Peyer's patch (tissue), 4 donors: ENCODE results near the gene NTPCR. TPM values are rescaled to one million over a fixed set of nuclear protein-coding genes. Genes with fewer than 3 reads are reported as not detected.

Experiments used
- DNase-seq, 3 donors: peaks; one replicate each; pipeline ENCODE4 v3.0.0-alpha.2; 2017 to 2019
- H3K27ac ChIP-seq, 4 donors: fragments of 200-600 bp; sonication (generic); one replicate each; pipeline ENCODE4 v1.5.1; 2016 to 2019
- H3K27me3 ChIP-seq, 2 donors: fragments of 200-600 bp; sonication (generic); one replicate each; pipeline ENCODE4 v1.5.1; 2019
- H3K36me3 ChIP-seq, 3 donors: fragments of 200-600 bp; sonication (generic); one replicate each; pipeline ENCODE4 v1.5.1; 2016 to 2019
- H3K4me1 ChIP-seq, 4 donors: fragments of 200-600 bp; sonication (generic); one replicate each; pipeline ENCODE4 v1.5.1; 2016 to 2019
- H3K4me3 ChIP-seq, 4 donors: fragments of 200-600 bp; sonication (generic); 1 replicate in 3 of 4; 2 replicates in 1 of 4; pipeline ENCODE4 v1.5.1; 2016 to 2019; ENCODE audit warnings: mild to moderate bottlenecking in 1 of 4
- H3K9me3 ChIP-seq, 4 donors: fragments of 200-600 bp; sonication (generic); one replicate each; pipeline ENCODE4 v1.5.1; 2016 to 2019; ENCODE audit warnings: mild to moderate bottlenecking in 1 of 4
- CTCF ChIP-seq, 6 experiments: fragments of 450-650 bp in 4 of 6; fragments of 200-600 bp in 2 of 6; sonication (generic) in 1 of 6; IDR thresholded peaks; one replicate each; pipeline ENCODE4 v1.5.1; 2017 to 2019; ENCODE audit warnings: antibody characterized with exemption in 6 of 6, mild to moderate bottlenecking in 3 of 6, moderate library complexity in 1 of 6
- POLR2A ChIP-seq, 2 donors: fragments of 450-650 bp; IDR thresholded peaks; one replicate each; pipeline ENCODE4 v1.5.1; 2017; ENCODE audit warnings: antibody characterized with exemption in 2 of 2, mild to moderate bottlenecking in 2 of 2, moderate library complexity in 2 of 2
- total RNA-seq, 4 donors: library from RNA; depleted of rRNA; stranded (reverse); fragments of >200 nt; gene quantifications; one replicate each; pipeline ENCODE4 v1.1.0, GENCODE V29; 2016

NTPCR gene
- total RNA-seq, 4 donors from 2014 or later = 25.7 to 43.0 (median 29.6) TPM

- TF ChIP-seq POLR2A (IDR thresholded peaks at IDR 0.05) (no peak), CTCF (IDR thresholded peaks at IDR 0.05) (no peak)
- Histone ChIP-seq H3K27ac (peak overlapping the region in 2 of 4 donors; percentile 73 to 90), H3K9me3 (no peaks in the 10 kb centered on the region), H3K36me3 (peaks cover 0 to 3% (median 0%) of the 10 kb centered on the region in 3 donors), H3K27me3 (no peaks in the 10 kb centered on the region), H3K4me3 (peak overlapping the region; percentile 85 to 93 (median 88)), H3K4me1 (peaks cover 0 to 28% (median 1%) of the 10 kb centered on the region in 4 donors)
- DNase-seq = peak in 2 of 3 donors; percentile 40 to 54
Measured at GRCh38 chr1:232951180-232951579, 769 bp downstream of the NTPCR start.

GRCh38 chr1:232951605-232952004, 1.2 kb downstream of the NTPCR start:
- TF ChIP-seq POLR2A (IDR thresholded peaks at IDR 0.05) = no peak
- peaks cover 0 to 28% (median 1%) of the 10 kb centered on the region in 4 donors for H3K4me1 ChIP-seq
- no peak overlapping the region for H3K27ac ChIP-seq
- no peak for DNase-seq
- H3K9me3 ChIP-seq = no peaks in the 10 kb centered on the region
- peaks cover 0 to 8% (median 0%) of the 10 kb centered on the region in 3 donors for H3K36me3 ChIP-seq
- H3K4me3 ChIP-seq = peak overlapping the region in 3 of 4 donors; percentile 85 to 91 (median 86)
- H3K27me3 ChIP-seq = no peaks in the 10 kb centered on the region

- DNase-seq = peak in 2 of 3 donors; percentile 58 to 80
- Histone ChIP-seq H3K4me3 (no peak overlapping the region), H3K27ac (peak overlapping the region in 1 of 4 donors; percentile 27), H3K4me1 (peaks cover 0 to 28% (median 1%) of the 10 kb centered on the region in 4 donors), H3K9me3 (no peaks in the 10 kb centered on the region), H3K27me3 (no peaks in the 10 kb centered on the region), H3K36me3 (peaks cover 0 to 18% (median 0%) of the 10 kb centered on the region in 3 donors)
- no peak for TF ChIP-seq POLR2A (IDR thresholded peaks at IDR 0.05)
- peak; percentile 23 to 80 (median 65) for TF ChIP-seq CTCF (IDR thresholded peaks at IDR 0.05)
Measured at GRCh38 chr1:232952514-232953499, 2.4 kb downstream of the NTPCR start.

DNA sequence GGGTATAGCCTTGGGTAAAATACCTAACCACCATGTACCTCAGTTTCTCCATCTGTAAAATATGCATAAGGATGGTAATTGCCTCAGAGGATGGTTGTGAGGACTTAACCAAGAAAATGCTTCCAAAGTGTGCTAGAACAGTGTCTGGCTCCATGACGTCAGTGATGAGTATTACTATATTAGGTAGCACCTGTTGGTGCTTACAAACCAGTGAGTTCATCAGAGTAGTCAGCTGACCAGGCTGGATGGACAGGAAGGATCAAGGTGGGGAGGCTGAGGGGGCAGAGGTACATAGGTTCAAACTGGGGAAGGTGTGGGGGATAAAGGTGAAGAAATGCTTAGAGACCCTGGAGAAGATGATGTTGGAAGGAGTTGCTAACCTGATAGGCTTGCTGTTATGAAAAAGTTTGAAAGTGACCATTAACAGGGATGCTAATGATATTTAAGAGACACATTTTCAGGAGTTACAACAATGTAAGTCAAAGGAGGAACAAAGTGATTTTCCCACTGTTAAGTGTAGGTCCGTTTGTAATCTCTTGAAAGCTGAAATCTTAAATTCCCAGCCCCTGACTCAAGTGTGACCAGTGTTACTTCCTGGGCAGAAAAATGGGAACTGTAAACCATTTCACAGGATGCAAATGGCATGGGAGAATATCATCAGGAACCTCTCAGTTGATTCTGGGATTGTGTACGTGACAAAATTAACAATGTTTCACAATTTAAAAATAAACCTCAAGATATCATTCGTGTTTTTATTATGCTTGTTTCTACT, 4.4 kb downstream of the NTPCR start:
- H3K4me1 ChIP-seq = peaks cover 0 to 25% (median 1%) of the 10 kb centered on the region in 4 donors
- no peaks in the 10 kb centered on the region for H3K27me3 ChIP-seq
- peaks cover 0 to 2% (median 0%) of the 10 kb centered on the region in 4 donors for H3K9me3 ChIP-seq
- no peak for DNase-seq
- H3K36me3 ChIP-seq = peaks cover 0 to 36% (median 0%) of the 10 kb centered on the region in 3 donors
- no peak for TF ChIP-seq POLR2A (IDR thresholded peaks at IDR 0.05)
- TF ChIP-seq CTCF (IDR thresholded peaks at IDR 0.05) = no peak
- H3K4me3 ChIP-seq = no peak overlapping the region
- H3K27ac ChIP-seq = no peak overlapping the region

GRCh38 chr1:232956081-232956480, 5.7 kb downstream of the NTPCR start:
- no peak overlapping the region for H3K27ac ChIP-seq

More at GRCh38 chr1:232956081-232956480, 5.7 kb downstream of the NTPCR start:
- no peak for TF ChIP-seq CTCF (IDR thresholded peaks at IDR 0.05)
- no peak for TF ChIP-seq POLR2A (IDR thresholded peaks at IDR 0.05)
- no peak for DNase-seq
- Histone ChIP-seq H3K27me3 (no peaks in the 10 kb centered on the region), H3K9me3 (peaks cover 0 to 2% (median 0%) of the 10 kb centered on the region in 4 donors), H3K36me3 (peaks cover 0 to 42% (median 0%) of the 10 kb centered on the region in 3 donors), H3K4me1 (peaks cover 0 to 22% (median 0%) of the 10 kb centered on the region in 4 donors), H3K4me3 (no peak overlapping the region)
